ENCODE results near the gene AQP3. TPM values are rescaled to one million over a fixed set of nuclear protein-coding genes. Genes with fewer than 3 reads are reported as not detected.
"Not testable (repeated sequence)": the region's sequence is repeated elsewhere in the genome, so short reads cannot be mapped to it uniquely, and the experiment has no call there.

Gene AQP3
- polyA plus RNA-seq, 4 donors, result 4.9 to 111 (median 44.4) TPM

DNA sequence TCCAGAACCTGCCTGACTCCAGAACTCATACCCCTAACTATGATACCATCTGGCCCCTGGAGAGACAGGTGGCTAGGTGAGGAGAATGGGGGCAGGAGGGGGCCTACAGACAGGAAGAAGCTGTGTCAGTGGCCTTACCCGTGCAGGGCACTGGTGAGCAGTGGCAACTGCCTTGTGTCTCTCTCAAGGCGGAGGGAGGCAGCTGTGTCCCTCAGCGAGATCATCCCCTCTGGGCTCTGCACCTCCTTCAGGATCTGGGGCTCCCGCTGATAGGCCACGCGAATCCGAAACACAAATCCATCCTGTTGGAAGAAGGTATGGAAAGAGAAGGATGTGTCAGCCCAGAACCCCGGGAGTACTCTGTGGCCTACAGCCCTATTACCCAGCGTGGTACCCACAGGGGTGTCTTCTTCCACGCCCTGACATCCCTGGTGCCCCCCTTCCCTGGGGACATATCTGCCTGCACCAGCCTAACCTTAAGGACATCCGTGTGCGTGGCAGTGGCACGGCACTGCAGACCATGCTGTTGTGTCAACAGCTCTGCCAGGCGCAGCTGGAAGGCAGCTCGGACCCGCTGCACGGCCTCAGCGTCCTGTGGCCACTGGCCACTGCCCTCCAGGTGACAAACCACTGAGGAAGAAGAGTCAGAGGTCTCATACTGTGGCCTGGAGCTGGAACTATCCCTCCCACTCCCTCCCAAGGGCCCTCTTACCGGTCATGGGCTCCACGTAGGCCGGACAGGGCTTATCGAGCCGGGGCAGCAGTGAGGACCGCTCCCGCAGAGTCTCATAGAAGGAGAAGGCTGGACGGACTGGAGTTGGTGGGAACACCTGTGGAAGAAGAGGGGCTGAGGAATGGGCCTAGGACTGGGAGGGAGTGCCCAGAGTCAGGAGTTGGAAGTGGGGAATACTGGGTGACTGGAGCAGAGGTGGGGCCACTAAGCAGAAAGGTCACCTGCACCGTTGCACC is 18.5 kb upstream of the AQP3 start:
- no peak for DNase-seq (ENCODE audit: low read depth in 4 of 4, low spot score in 3 of 4)

DNA sequence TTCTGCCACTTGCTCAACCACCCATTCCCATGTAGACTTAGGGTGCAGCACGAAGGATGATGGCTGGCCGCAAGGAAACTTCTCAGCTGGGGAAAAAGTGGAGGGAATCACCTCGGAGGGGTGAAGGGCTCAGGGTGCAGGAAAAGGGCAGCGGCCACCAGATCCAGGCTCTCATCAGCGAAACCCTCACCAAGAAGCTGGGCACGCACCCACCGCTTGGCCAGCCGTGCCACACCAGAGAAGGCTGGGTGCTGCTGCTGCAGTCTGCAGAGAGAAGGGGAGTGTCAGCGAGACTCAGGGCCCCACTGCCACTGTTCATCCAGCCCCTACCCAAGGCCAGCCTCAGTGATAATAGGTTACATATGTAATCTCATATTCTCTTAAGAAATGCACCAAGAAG is 17.7 kb upstream of the AQP3 start:
- DNase-seq (ENCODE audit: low read depth in 4 of 4, low spot score in 3 of 4), result no peak

DNA sequence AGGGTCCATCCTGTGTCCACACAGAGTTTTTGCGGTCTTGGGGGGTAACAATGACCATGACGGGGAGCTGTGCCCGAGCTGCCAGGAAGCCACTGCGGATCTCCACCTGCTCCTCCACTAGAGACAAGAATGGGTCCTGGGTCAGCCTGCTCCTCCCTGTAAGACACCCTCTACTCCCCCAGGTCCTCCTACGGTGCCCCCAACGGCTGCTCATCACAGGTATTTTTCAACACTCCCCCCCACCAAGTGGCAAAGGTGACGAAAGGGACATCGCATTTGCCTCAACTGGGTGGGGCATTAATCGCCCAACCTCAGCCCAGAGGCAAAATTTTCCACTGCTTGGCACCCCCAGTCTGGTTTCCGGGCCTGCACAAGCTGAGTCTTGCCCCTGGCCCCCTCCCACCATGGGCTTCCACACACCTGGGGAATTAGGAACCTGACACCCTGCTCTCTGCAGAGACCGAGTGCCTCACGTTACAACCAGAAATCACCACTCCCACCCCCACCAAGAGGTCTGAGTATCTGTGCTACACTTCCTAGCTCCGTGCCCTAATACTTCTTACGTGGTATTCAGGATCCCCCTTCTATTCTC is 16.7 kb upstream of the AQP3 start:
- no peak for DNase-seq (ENCODE audit: low read depth in 4 of 4, low spot score in 3 of 4)

DNA sequence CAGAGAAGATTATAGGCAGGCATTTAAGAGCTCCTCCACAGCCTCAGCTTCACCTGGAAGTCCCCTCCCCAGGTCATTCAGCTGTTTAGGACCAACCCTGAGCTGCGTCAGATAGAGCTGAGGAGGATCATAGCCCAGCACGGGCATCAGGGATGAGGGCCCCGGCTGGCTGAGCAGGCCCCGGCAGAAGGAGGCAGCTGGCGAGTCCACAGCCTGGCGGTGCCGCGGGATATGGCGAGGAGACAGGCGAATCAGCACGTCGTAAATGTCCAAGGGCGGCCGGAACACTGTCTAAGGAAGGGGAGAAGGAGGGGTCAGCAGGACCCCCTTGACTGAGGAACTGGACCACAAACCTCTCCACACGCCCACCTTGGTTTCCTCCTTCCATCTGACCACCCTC is 15.8 kb upstream of the AQP3 start:
- no peak for DNase-seq (ENCODE audit: low read depth in 4 of 4, low spot score in 3 of 4)

DNA sequence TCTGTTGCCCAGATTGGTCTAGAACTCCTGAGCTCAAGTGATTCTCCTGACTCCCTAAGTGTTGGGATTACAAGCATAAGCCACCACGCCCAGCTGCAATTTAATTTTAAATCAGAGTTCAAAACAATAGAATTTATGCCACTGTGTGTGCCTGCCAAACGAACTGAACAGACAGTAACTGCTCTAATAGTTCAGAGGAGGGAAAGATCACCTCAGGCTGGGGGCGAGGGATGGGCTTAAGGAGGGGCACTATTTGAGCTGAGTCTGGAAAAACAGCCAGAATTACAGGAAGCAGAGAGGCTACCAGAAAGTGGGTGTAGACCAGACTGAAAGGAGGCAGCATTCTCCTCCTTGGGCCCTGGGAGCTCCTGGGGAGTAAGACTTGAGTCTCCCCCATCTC is 14.1 kb upstream of the AQP3 start:
- no peak for DNase-seq (ENCODE audit: low read depth in 4 of 4, low spot score in 3 of 4)

DNA sequence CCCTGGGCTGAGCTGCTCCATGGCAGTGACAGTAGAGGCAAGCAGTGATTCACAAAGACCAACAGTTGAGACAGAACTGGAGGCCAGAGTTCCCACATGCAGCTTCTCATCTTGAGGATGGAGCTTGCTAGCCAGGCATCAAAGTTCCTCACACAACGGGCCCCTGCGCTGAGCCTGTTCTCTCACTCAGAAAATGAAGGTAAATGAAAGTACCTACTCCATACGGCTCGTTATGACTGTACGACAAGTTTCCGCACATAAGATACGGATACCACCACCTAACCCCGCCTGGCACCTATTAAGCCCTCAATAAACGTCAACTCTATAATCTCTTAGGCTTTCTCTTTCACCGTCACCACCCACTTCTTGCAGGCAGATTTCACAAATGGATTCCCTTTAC is 13.5 kb upstream of the AQP3 start:
- DNase-seq (ENCODE audit: low read depth in 4 of 4, low spot score in 3 of 4), result no peak

DNA sequence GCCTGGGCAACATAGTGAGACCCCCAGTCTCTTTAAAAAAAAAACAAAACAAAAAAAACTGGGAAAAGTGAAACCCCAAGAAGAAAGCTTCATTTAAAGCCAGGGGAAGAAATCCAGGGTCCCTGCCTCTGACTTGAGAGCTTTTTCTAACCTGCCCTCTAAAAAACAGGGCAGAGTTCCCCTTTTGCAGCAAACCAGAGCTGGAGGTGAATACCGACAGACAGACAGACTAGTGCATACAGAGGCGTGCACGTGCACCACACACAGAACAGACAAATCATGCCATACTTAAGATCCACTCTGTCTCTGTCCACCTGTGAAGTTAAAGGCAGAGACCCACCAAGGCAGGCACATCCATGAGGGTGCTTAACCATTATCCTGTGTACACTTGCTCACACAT is 11.7 kb upstream of the AQP3 start:
- DNase-seq (ENCODE audit: low read depth in 4 of 4, low spot score in 3 of 4), result no peak

DNA sequence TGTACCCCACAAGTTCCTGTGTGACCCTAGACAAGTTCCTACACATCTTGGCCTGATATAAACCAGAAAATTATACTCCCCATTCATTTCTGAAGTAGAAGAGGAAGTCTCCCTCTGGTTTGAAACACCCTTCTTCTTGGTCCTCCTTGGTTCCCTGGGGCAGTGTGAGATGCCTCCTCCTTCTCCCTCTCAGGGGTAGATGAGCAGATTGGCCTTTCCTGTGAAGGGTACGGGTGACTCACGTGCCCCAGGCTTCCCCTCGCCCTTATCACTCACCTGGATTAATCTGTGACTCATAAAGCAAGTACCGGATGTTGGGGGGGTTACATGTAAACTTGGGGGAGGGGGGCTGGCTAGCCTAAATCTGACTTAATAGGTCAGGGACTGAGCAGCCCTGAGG is 11.1 kb upstream of the AQP3 start:
- no peak for DNase-seq (ENCODE audit: low read depth in 4 of 4, low spot score in 3 of 4)

DNA sequence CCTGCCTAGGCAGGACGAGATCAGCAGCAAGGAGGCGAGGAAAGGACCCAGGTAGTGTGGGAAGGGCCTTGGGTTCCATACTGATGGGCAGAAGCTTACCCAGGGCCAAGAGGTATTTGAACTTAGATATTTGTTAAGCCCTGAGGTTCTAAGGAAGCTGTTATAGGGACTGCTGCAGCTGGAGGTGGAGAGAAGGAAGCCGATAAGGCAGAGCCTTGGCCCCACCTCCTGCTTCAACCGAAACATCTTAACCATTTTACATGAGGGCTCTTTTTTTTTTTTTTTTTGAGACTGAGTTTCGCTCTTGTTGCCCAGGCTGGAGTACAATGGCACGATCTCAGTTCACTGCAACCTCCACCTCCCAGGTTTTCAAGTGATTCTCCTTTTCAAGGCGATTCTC is 8.6 kb upstream of the AQP3 start:
- no peak for DNase-seq (ENCODE audit: low read depth in 4 of 4, low spot score in 3 of 4)

DNA sequence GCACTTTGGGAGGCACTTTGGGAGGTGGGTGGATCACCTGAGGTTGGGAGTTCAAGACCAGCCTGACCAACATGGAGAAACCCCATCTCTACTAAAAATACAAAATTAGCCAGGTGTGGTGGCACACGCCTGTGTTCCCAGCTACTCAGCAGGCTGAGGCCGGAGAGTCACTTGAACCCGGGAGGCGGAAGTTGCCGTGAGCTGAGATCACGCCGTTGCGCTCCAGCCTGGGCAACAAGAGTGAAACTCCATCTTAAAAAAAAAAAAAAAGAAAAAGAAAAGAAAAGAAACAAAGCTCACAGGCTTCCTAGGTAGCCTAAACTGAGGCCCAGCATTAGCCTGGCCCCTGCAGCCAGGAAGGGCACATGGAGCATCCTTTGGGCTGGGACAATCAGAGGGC is 8.1 kb upstream of the AQP3 start:
- DNase-seq (ENCODE audit: low read depth in 4 of 4, low spot score in 3 of 4), result not testable (repeated sequence)

DNA sequence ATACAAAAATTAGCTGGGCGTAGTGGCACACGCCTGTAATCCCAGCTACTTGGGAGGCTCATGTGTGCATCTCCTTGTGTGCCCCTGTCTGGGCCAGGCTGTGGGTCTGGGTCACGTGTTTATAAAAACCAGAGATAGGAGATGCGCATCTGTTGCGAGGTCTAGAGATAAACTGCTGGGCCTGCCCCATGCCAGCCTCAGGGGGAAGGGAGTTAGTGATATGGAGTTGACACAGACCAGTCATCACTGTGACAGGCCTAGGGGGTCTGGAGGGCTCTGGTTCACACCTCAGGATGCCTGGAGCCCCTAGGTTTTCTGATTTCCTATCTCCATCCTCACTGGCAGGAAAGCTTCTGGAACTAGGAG is 7.3 kb upstream of the AQP3 start:
- not testable (repeated sequence) for DNase-seq (ENCODE audit: low read depth in 4 of 4, low spot score in 3 of 4)

DNA sequence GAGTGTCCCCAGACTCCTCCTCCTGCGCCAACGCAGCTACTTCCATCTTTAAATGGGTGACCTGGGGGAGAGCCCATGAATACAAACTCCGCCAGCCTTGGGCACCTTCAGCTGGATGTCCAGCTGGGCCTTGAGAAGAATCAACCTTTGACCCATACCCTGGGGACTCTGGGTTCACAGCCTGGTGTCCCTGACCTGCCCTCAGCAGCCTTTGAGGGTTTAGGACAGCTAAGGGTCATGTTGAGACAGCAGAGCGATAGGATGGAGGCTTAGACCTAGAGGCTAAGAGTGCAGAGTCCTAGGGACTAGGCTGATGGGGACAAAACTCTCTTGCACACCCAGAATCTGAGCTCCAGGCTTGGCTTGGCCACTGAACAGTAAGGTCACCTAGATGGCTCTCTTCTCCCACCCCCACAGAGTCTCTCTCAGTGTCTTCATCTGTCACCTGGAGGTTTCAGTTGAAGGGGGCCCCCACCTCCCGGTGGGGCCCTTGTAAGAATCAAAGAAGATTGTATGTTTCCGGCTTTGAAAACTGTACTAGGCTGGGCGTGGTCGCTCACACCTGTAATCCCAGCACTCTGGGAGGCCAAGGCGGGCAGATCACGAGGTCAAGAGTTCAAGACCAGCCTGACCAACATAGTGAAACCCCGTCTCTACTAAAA is 6.7 kb upstream of the AQP3 start:
- no peak for DNase-seq (ENCODE audit: low read depth in 4 of 4, low spot score in 3 of 4)

DNA sequence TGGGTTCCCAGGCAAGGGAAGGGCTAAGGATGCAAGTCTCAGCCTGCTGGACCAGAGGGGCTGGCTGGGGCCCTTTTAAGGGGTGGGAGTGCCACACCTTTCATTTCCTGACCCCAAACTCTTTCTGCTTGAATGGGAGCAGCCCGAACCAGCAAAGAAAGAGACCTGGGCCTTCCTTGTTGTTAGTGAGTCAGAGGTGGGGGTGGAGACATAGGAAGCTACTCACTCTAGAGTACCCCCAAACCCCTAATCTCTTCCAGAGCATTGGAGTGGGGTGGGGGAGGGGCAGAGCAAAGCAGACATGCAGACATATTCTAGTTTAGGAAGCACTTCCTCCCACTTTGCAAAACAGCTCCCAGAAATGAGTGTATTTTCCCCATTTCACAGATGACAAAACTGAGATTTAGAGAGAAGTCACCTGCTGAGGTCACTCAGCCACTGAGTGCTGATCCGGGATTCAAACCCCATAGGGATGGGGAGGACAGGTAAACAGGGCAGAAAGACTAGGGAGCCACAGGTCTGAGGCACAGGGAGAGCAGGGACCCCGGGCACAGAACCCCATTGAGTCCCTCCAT is 6.0 kb upstream of the AQP3 start:
- no peak for DNase-seq (ENCODE audit: low read depth in 4 of 4, low spot score in 3 of 4)

DNA sequence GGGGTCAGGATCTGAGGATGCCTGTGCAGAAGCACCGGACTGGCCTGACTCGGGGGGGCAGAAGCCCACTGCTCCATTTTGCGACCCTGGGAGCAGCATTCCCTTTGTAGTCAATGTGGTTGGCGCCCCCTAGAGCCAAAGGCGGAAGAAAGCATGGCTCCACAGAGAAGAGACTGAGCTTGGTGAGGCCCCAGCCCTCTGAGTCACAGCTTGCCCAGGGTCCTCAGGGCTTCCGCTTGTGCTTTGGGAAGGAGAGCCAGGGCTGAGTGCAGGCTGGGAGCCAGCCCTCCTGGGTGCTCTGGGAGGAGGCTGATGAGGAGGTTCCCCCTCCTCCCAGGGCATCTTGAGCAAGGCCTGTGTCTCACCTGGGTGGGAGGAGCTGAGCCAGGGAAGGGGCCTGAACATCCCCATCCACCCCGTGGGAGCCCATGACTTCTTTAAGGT is 5.5 kb upstream of the AQP3 start:
- no peak for DNase-seq (ENCODE audit: low read depth in 4 of 4, low spot score in 3 of 4)

DNA sequence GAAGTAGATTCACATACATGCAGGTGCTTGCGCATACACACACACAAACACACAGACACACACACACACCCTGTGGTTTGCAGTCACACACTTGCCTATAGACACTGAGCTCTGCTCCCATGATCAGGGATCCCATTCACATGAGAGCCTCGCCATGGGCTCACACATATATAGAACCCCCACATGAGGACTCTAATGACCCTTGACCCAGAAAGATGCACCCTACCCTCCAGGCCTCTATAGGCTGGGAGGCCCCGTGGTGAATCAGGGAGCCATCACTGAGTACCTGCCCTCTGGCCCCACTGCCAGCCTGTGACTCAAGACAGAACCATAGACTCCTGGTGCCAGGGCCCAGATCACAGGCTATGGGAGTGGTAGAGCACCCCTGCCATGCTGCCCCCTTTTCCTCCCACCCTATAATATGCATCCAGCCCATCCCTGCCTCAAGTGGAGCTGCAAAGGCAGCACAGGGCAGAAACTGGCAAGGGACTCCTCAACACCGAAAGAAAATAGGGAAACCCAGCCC is 3.3 kb upstream of the AQP3 start:
- DNase-seq (ENCODE audit: low read depth in 4 of 4, low spot score in 3 of 4), result no peak

DNA sequence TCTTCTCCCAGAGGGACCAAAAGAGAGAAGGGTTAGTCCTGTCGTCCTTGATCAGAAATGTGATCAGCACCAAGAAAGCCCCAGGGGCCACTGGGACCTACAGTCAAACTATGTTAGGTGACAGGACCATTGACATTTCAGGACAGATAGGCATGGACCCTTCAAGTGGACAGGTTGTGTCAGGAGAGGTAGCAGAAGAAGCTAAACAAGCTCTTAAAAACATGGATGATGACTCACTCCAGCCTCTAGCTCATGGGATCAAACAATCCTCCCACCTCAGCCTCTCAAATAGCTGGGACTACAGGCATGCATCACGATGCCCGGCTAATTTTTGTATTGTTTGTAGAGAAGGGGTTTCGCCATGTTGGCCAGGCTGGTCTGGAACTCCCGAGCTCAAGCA is 2.3 kb upstream of the AQP3 start:
- DNase-seq (ENCODE audit: low read depth in 4 of 4, low spot score in 3 of 4), result no peak

DNA sequence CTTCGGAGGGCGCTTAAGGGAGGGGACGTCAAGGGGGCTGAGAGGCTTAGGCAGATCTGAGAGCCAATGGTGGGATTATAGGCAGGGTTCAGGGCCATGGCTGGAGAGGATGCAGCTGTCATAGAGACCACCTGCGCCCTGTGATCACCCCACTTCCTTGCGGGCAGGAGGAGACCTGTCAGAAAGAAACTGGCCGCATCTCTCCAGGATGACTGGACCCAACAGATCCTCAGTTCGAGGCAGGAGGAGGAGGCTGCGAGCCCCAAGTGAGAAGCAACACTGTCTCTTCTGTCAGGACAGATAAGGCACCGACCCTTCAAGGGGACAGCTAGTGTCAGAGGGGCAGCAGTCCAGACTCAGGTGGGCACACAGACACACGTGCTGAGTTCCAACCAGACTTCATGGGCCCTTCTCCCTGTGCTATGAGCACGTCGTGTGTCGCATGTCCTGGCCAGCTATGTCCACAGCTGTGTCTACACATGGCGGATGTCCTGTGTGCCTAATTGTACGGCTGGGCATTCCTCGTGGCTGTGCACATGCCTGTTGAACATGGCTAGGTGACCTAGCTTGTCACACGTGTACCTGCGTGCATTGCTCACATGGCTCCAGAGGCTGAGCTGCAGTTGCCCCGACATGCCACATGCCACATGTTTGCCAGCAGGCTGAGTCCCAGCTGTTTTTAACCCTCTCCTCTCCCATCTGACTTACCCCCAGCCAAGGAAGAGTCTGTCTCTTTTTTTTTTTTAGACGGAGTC is 583 bp upstream of the AQP3 start:
- no peak for DNase-seq (ENCODE audit: low read depth in 4 of 4, low spot score in 3 of 4)

DNA sequence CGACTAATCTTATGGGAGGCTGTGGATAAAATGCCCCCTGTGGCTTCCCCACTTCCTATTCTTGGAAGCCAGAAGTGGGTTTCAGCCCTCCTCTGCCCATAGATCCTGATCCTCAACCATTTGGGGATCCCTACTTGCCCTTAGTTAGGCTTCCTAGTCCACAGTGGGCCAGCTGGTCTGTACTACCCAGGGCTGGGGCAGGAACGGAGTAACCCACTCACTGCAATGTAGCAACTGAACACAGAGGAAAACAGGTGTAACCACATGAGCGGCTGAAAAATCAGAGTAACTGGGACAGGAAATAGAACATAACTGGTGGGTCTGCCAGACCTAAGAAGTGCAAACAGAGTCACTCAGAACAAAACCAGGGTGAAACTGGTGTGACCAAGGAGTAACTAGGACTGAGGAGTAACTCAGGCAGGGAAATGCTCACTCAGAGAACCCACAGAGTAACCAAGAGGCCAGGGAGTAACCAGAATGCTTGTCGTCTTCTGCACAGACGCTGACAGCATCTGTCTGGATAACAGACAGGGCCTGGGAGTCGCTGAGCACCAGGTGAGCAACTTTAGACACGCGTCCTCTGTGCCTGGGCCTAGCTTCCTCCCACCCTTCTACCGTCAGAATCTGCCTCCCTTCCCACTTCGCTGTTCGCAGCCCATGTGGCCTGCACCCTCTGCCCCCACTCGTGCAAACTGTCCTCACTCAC is 1.0 kb downstream of the AQP3 start:
- no peak for DNase-seq (ENCODE audit: low read depth in 4 of 4, low spot score in 3 of 4)

DNA sequence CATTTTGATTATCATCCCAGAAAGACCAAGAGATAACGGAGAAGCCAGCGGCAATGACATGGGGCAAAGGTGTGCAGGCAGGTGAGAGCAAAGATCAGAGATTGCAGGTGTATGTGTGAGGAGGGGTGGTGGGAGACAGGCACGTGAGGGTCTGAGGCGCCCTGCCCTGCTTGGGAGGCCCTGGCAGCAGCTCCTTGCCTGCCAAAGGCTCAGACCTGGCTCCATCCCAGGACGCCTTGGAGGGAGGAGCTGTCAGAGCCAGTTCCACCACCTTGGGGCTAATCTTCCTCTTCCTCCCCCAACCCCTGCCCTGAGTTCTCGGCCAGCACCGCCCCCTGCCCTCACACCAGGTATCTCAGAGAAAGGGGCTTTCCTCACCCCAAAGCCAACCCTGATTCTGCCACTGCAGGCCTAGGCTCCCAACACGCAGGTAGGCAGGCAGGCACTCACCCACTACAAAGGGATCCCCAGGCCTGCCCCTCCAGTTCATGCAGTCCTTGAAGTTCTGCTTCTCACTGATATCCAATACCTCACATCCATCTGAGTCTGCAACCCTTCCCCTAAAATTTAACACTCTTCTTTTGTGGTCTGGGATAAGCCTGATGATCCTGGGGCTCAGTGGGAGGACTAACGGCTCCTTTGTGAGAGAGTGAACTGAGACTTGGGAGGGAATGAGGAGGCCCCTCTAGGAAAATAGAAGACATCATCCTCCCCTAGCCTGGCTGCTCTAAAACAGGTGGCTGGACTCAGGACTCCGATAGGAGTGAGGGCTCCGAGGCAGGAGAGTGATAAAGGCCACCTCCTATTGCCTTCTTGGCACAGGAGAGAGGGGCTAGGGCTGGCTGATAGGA is 1.8 kb downstream of the AQP3 start:
- no peak for DNase-seq (ENCODE audit: low read depth in 4 of 4, low spot score in 3 of 4)

Data from left renal pelvis (tissue), 4 donors.